SK-N-SH treated with all-trans-retinoic acid at 6 μM for 48 hours (cell line): ENCODE data around the gene CHST11.

ENCODE experiments used
- ATAC-seq: fragments of 200-7000 bp; cut with Tn5 transposase; 3 replicates; pipeline ENCODE4 v1.9.1; 2020; ENCODE audit warnings: mild to moderate bottlenecking, moderate library complexity
- ARNTL ChIP-seq: fragments of 450-650 bp; formaldehyde crosslinking; IDR thresholded peaks from 2 replicates; pipeline ENCODE4 v1.5.0; 2020; ENCODE audit warnings: low read depth, mild to moderate bottlenecking, moderate library complexity, borderline replicate concordance
- BACH2 ChIP-seq: fragments of 250-450 bp; sonication (Bioruptor Pico); IDR thresholded peaks from 2 replicates; pipeline ENCODE4 v1.9.0; 2021; ENCODE audit warnings: mild to moderate bottlenecking, borderline replicate concordance
- CREB5 ChIP-seq: fragments of 250-450 bp; sonication (Bioruptor Pico); IDR thresholded peaks from 2 replicates; pipeline ENCODE4 v1.5.1; 2020; ENCODE audit warnings: low read depth, mild to moderate bottlenecking, moderate library complexity
- CSDC2 ChIP-seq: fragments of 250-450 bp; sonication (Bioruptor Pico); IDR thresholded peaks from 2 replicates; pipeline ENCODE4 v1.5.0; 2020; ENCODE audit warnings: mild to moderate bottlenecking, moderate library complexity
- CSRNP3 ChIP-seq: fragments of 250-450 bp; sonication (Bioruptor Pico); IDR thresholded peaks from 2 replicates; pipeline ENCODE4 v1.5.1; 2021; ENCODE audit warnings: mild to moderate bottlenecking, moderate library complexity
- ESRRG ChIP-seq: fragments of 250-450 bp; sonication (Bioruptor Pico); IDR thresholded peaks from 2 replicates; pipeline ENCODE4 v1.6.1; 2021; ENCODE audit warnings: mild to moderate bottlenecking
- GLIS3 ChIP-seq: fragments of 250-450 bp; sonication (Bioruptor Pico); IDR thresholded peaks from 2 replicates; pipeline ENCODE4 v1.5.0; 2020; ENCODE audit warnings: mild to moderate bottlenecking, moderate library complexity
- ISL1 ChIP-seq: fragments of 250-450 bp; sonication (Bioruptor Pico); IDR thresholded peaks from 2 replicates; pipeline ENCODE4 v2.1.2; 2022; ENCODE audit warnings: mild to moderate bottlenecking, moderate library complexity
- OSR1 ChIP-seq: fragments of 250-450 bp; sonication (Bioruptor Pico); IDR thresholded peaks from 2 replicates; pipeline ENCODE4 v1.8.0; 2022; ENCODE audit warnings: moderate library complexity, mild to moderate bottlenecking, inconsistent platforms
- PATZ1 ChIP-seq: fragments of 250-450 bp; sonication (Bioruptor Pico); IDR thresholded peaks from 2 replicates; pipeline ENCODE4 v1.8.0; 2020; ENCODE audit warnings: mild to moderate bottlenecking, moderate library complexity, borderline replicate concordance
- POU6F1 ChIP-seq: fragments of 250-450 bp; sonication (Bioruptor Pico); IDR thresholded peaks from 2 replicates; pipeline ENCODE4 v1.8.0; 2021; ENCODE audit warnings: low read depth, mild to moderate bottlenecking, moderate library complexity, borderline replicate concordance
- PPARA ChIP-seq: fragments of 250-450 bp; sonication (Bioruptor Pico); IDR thresholded peaks from 2 replicates; pipeline ENCODE4 v1.5.0; 2020; ENCODE audit warnings: mild to moderate bottlenecking, borderline replicate concordance
- RARB ChIP-seq: fragments of 250-450 bp; sonication (Bioruptor Pico); IDR thresholded peaks from 2 replicates; pipeline ENCODE4 v1.8.0; 2021; ENCODE audit warnings: mild to moderate bottlenecking, moderate library complexity
- SNAI2 ChIP-seq: fragments of 250-450 bp; sonication (Bioruptor Pico); IDR thresholded peaks from 2 replicates; pipeline ENCODE4 v1.5.0; 2020; ENCODE audit warnings: mild to moderate bottlenecking, moderate library complexity
- TCF4 ChIP-seq: fragments of 250-450 bp; sonication (Bioruptor Pico); IDR thresholded peaks from 2 replicates; pipeline ENCODE4 v1.8.0; 2021; ENCODE audit warnings: mild to moderate bottlenecking, moderate library complexity, borderline replicate concordance
- TOX ChIP-seq: fragments of 250-450 bp; sonication (Bioruptor Pico); IDR thresholded peaks from 2 replicates; pipeline ENCODE4 v1.8.0; 2021; ENCODE audit warnings: mild to moderate bottlenecking, moderate library complexity, borderline replicate concordance
- TSHZ2 ChIP-seq: fragments of 250-450 bp; sonication (Bioruptor Pico); IDR thresholded peaks from 2 replicates; pipeline ENCODE4 v1.5.0; 2020; ENCODE audit warnings: mild to moderate bottlenecking, moderate library complexity
- ZC3H10 ChIP-seq: fragments of 250-450 bp; sonication (Bioruptor Pico); IDR thresholded peaks from 2 replicates; pipeline ENCODE4 v1.5.1; 2021; ENCODE audit warnings: mild to moderate bottlenecking, moderate library complexity
- ZFP3 ChIP-seq: fragments of 250-450 bp; sonication (Bioruptor Pico); IDR thresholded peaks from 2 replicates; pipeline ENCODE4 v1.5.0; 2020; ENCODE audit warnings: mild to moderate bottlenecking, moderate library complexity
- ZFP30 ChIP-seq: fragments of 450-650 bp; formaldehyde crosslinking; IDR thresholded peaks from 2 replicates; pipeline ENCODE4 v1.5.0; 2022; ENCODE audit warnings: mild to moderate bottlenecking, moderate library complexity
- ZNF565 ChIP-seq: fragments of 450-650 bp; formaldehyde crosslinking; conservative IDR thresholded peaks from 2 replicates; pipeline ENCODE4 v1.5.0; 2020; ENCODE audit warnings: low read depth, mild to moderate bottlenecking, moderate library complexity
- ZNF70 ChIP-seq: fragments of 450-650 bp; formaldehyde crosslinking; IDR thresholded peaks from 2 replicates; pipeline ENCODE4 v1.5.0; 2020; ENCODE audit warnings: mild to moderate bottlenecking, moderate library complexity
- ZNF8 ChIP-seq: fragments of 450-650 bp; formaldehyde crosslinking; IDR thresholded peaks from 2 replicates; pipeline ENCODE4 v1.5.0; 2020; ENCODE audit warnings: mild to moderate bottlenecking, moderate library complexity

Gene CHST11

GRCh38 chr12:104482113-104482512 lies 25.4 kb downstream of the CHST11 start:
- ATAC-seq, result no peak
- TF ChIP-seq ESRRG, result no peak

- ATAC-seq, result no peak
- TF ChIP-seq POU6F1 (CRISPR knock-in tag) (no peak), SNAI2 (CRISPR knock-in tag) (no peak)
- TF ChIP-seq, all 23 proteins: peak for 0
Measured at GRCh38 chr12:104482748-104483147, 26.0 kb downstream of the CHST11 start.

GRCh38 chr12:104484079-104484478 lies 27.3 kb downstream of the CHST11 start:
- TF ChIP-seq ESRRG (no peak), TSHZ2 (CRISPR knock-in tag) (no peak), ZFP30 (CRISPR knock-in tag) (no peak), CREB5 (CRISPR knock-in tag) (no peak), ZNF70 (CRISPR knock-in tag) (no peak), TCF4 (CRISPR knock-in tag) (no peak), BACH2 (CRISPR knock-in tag) (no peak), OSR1 (CRISPR knock-in tag) (no peak), ISL1 (CRISPR knock-in tag) (no peak), SNAI2 (CRISPR knock-in tag) (no peak), PPARA (CRISPR knock-in tag) (no peak), POU6F1 (CRISPR knock-in tag) (no peak), ZNF8 (no peak), ZFP3 (CRISPR knock-in tag) (no peak), RARB (no peak), GLIS3 (no peak), ZNF565 (CRISPR knock-in tag) (no peak), ZC3H10 (no peak)
- ATAC-seq, result no peak

- ATAC-seq, result no peak
- TF ChIP-seq PPARA (CRISPR knock-in tag) (no peak), ZC3H10 (no peak), TOX (CRISPR knock-in tag) (no peak), CSDC2 (no peak), ARNTL (CRISPR knock-in tag) (no peak), CREB5 (CRISPR knock-in tag) (no peak), PATZ1 (CRISPR knock-in tag) (no peak), CSRNP3 (CRISPR knock-in tag) (no peak), SNAI2 (CRISPR knock-in tag) (no peak), BACH2 (CRISPR knock-in tag) (no peak), OSR1 (CRISPR knock-in tag) (no peak), ZNF565 (CRISPR knock-in tag) (no peak), RARB (no peak), TCF4 (CRISPR knock-in tag) (no peak), ZFP30 (CRISPR knock-in tag) (no peak), ZNF8 (no peak)
Measured at GRCh38 chr12:104485651-104486362, 29.1 kb downstream of the CHST11 start.
